ENCODE measurements around the gene CCDC40. TPM values are rescaled to one million over a fixed set of nuclear protein-coding genes. Genes with fewer than 3 reads are reported as not detected.

CCDC40 gene
- total and polyA plus RNA-seq, 2 of the 13 experiments (the other 11 are each of a cell fraction or from before 2014, with no cell fraction given), result 4.1 to 5.5 TPM

GRCh38 chr17:80023481-80024205, 12.8 kb upstream of the CCDC40 start (continued):
- peak; percentile 85 for TF ChIP-seq ZNF414 (CRISPR knock-in tag; IDR thresholded peaks at IDR 0.05)
- peak; percentile 91 for TF ChIP-seq SNAI1 (CRISPR knock-in tag; IDR thresholded peaks at IDR 0.05; ENCODE audit: borderline replicate concordance)
- TF ChIP-seq ZBTB37 (CRISPR knock-in tag; IDR thresholded peaks at IDR 0.05), result peak; percentile 63; the same call in 1 of the 2 replicates
- peak; percentile 87; the same call in 1 of the 2 replicates for TF ChIP-seq ZNF614 (CRISPR knock-in tag; IDR thresholded peaks at IDR 0.05; ENCODE audit: borderline replicate concordance)
- TF ChIP-seq MTERF4 (CRISPR knock-in tag; IDR thresholded peaks at IDR 0.05), result no peak
- TF ChIP-seq SALL1 (CRISPR knock-in tag; IDR thresholded peaks at IDR 0.05), result peak; percentile 71
- TF ChIP-seq KLF6 (CRISPR knock-in tag; IDR thresholded peaks at IDR 0.05), result peak; percentile 60; the same call in 1 of the 2 replicates
- 0 out of 2 replicates have a peak, but pooled peaks have one; percentile 23 for TF ChIP-seq SP4 (CRISPR knock-in tag; IDR thresholded peaks at IDR 0.05)
- TF ChIP-seq MAFF (IDR thresholded peaks at IDR 0.05; ENCODE audit: low read depth, low read length), result no peak
- TF ChIP-seq SIX1 (CRISPR knock-in tag; IDR thresholded peaks at IDR 0.05; ENCODE audit: borderline replicate concordance), result peak; percentile 79; the same call in 1 of the 2 replicates
- peak; percentile 49; the same call in 1 of the 2 replicates for TF ChIP-seq LBX2 (CRISPR knock-in tag; IDR thresholded peaks at IDR 0.05; ENCODE audit: borderline replicate concordance)
- no peak for TF ChIP-seq ZNF225 (CRISPR knock-in tag; IDR thresholded peaks at IDR 0.05)
- 0 out of 2 replicates have a peak, but pooled peaks have one; percentile 48 for TF ChIP-seq ZHX1 (CRISPR knock-in tag; IDR thresholded peaks at IDR 0.05; ENCODE audit: low read depth)
- TF ChIP-seq ZNF777 (CRISPR knock-in tag; IDR thresholded peaks at IDR 0.05), result no peak
- TF ChIP-seq ATF3 (CRISPR knock-in tag; IDR thresholded peaks at IDR 0.05), result 0 out of 2 replicates have a peak, but pooled peaks have one; percentile 8
- peak; percentile 87 for TF ChIP-seq KAT8 (CRISPR knock-in tag; IDR thresholded peaks at IDR 0.05)
- TF ChIP-seq SRY (CRISPR knock-in tag; IDR thresholded peaks at IDR 0.05), result 0 out of 2 replicates have a peak, but pooled peaks have one; percentile 36
- peak; percentile 66 for TF ChIP-seq ZMYM3 (CRISPR knock-in tag; IDR thresholded peaks at IDR 0.05)
- TF ChIP-seq CTCF (CRISPR knock-in tag; IDR thresholded peaks at IDR 0.05), result peak; percentile 61
- no peak for TF ChIP-seq RFX5 (IDR thresholded peaks at IDR 0.05; ENCODE audit: low read depth, low read length)
